IMR-90 (cell line): ENCODE results near the gene SPDYC. TPM values are rescaled to one million over a fixed set of nuclear protein-coding genes. Genes with fewer than 3 reads are reported as not detected.
A peak's percentile ranks its signal among the peaks of the same experiment; 100 is the strongest.

Source experiments
- ATAC-seq: fragments of 200-7000 bp; cut with Tn5 transposase; 2 replicates; pipeline ENCODE4 v1.9.1; 2020; ENCODE audit warnings: low read depth, mild to moderate bottlenecking, moderate library complexity
- BruUV-seq: library from RNA; stranded (reverse); fragments of 400-500 nt; replicated peaks from 2 replicates; lab custom pipeline; 2021; lab: Mats Ljungman, UMichigan
- CTCF ChIA-PET: fragments of 300-600 bp; formaldehyde crosslinking; extraction: SDS; loops from one replicate; lab custom pipeline; 2021; ENCODE audit warnings: antibody characterized with exemption; lab: Yijun Ruan, JAX
- POLR2A ChIA-PET: fragments of 300-600 bp; sonication (Branson Sonifier 250); formaldehyde crosslinking; loops from one replicate; lab custom pipeline; 2022; ENCODE audit warnings: antibody characterized with exemption; ENCODE audit not compliant: unreplicated experiment; lab: Charles Lee
- DNase-seq: peaks from one replicate; pipeline ENCODE4 v3.0.0; 2013
- H2AFZ ChIP-seq: replicated peaks from 2 replicates; pipeline ENCODE3; 2013; ENCODE audit warnings: low read length, mild to moderate bottlenecking; ENCODE audit not compliant: poor library complexity
- H2AK5ac ChIP-seq: 2 replicates; pipeline ENCODE4 v1.6.1; 2013; ENCODE audit warnings: low read depth, low read length, inconsistent platforms
- H2AK9ac ChIP-seq: replicated peaks from 2 replicates; pipeline ENCODE3; 2013; ENCODE audit warnings: mild to moderate bottlenecking, low read depth, low read length, moderate library complexity; ENCODE audit not compliant: poor library complexity
- H2BK120ac ChIP-seq: 2 replicates; pipeline ENCODE4 v1.6.1; 2013; ENCODE audit warnings: low read depth, low read length, inconsistent platforms
- H2BK15ac ChIP-seq: 3 replicates; pipeline ENCODE4 v1.6.1; 2013; ENCODE audit warnings: low read depth, low read length, inconsistent platforms
- H2BK20ac ChIP-seq: 2 replicates; pipeline ENCODE4 v1.6.1; 2013; ENCODE audit warnings: low read depth, mild to moderate bottlenecking, inconsistent platforms, low read length, moderate library complexity
- H2BK5ac ChIP-seq: 2 replicates; pipeline ENCODE4 v1.6.1; 2013; ENCODE audit warnings: mild to moderate bottlenecking, low read depth, low read length, inconsistent platforms; ENCODE audit not compliant: poor library complexity, severe bottlenecking
- H3K14ac ChIP-seq: replicated peaks from 2 replicates; pipeline ENCODE4 v1.6.1; 2013; ENCODE audit warnings: low read depth, low read length, inconsistent platforms
- H3K18ac ChIP-seq: 2 replicates; pipeline ENCODE4 v1.6.1; 2013; ENCODE audit warnings: low read depth, low read length, control low read depth
- H3K23ac ChIP-seq: 2 replicates; pipeline ENCODE4 v1.6.1; 2013; ENCODE audit warnings: low read depth, low read length, inconsistent platforms
- H3K27ac ChIP-seq: 2 replicates; pipeline ENCODE4 v1.5.1; 2013; ENCODE audit warnings: mild to moderate bottlenecking, control low read depth, low read length; ENCODE audit not compliant: insufficient read depth
- H3K27me3 ChIP-seq: 2 replicates; pipeline ENCODE4 v1.6.1; 2013; ENCODE audit warnings: low read length; ENCODE audit not compliant: control insufficient read depth, insufficient read depth
- H3K36me3 ChIP-seq: 2 replicates; pipeline ENCODE4 v1.6.1; 2013; ENCODE audit warnings: low read length, mixed read lengths; ENCODE audit not compliant: control insufficient read depth, insufficient read depth
- H3K4ac ChIP-seq: 2 replicates; pipeline ENCODE4 v1.6.1; 2013; ENCODE audit warnings: low read depth, low read length, inconsistent platforms
- H3K4me1 ChIP-seq: 2 replicates; pipeline ENCODE4 v1.6.1; 2013; ENCODE audit warnings: low read length, mixed read lengths; ENCODE audit not compliant: control insufficient read depth, insufficient read depth
- H3K4me2 ChIP-seq: 2 replicates; pipeline ENCODE4 v1.6.1; 2013; ENCODE audit warnings: low read depth, mild to moderate bottlenecking, control low read depth, low read length, moderate library complexity
- H3K4me3 ChIP-seq: 2 replicates; pipeline ENCODE4 v1.5.1; 2013; ENCODE audit warnings: low read depth, mild to moderate bottlenecking, control low read depth, low read length, moderate library complexity; ENCODE audit not compliant: insufficient read depth
- H3K56ac ChIP-seq: 2 replicates; pipeline ENCODE4 v1.6.1; 2013; ENCODE audit warnings: low read length, inconsistent platforms; ENCODE audit not compliant: insufficient read depth; ENCODE audit errors: extremely low read depth
- H3K79me1 ChIP-seq, 2 experiments: 2 replicates each; pipeline ENCODE4 v1.6.1; 2013; ENCODE audit warnings: low read length in 2 of 2, inconsistent platforms in 1 of 2, low read depth in 1 of 2
- H3K9ac ChIP-seq: 2 replicates; pipeline ENCODE4 v1.6.1; 2013; ENCODE audit warnings: low read depth, low read length, control low read depth
- H3K9me1 ChIP-seq: 2 replicates; pipeline ENCODE4 v1.6.1; 2013; ENCODE audit warnings: low read length, inconsistent platforms; ENCODE audit not compliant: insufficient read depth
- H3K9me3 ChIP-seq: 2 replicates; pipeline ENCODE4 v1.6.1; 2013; ENCODE audit warnings: low read length; ENCODE audit not compliant: control insufficient read depth, insufficient read depth
- H4K20me1 ChIP-seq: 2 replicates; pipeline ENCODE4 v1.6.1; 2013; ENCODE audit warnings: low read length, inconsistent platforms; ENCODE audit not compliant: insufficient read depth
- H4K5ac ChIP-seq: 2 replicates; pipeline ENCODE4 v1.6.1; 2013; ENCODE audit warnings: mild to moderate bottlenecking, low read depth, low read length, control low read depth
- H4K8ac ChIP-seq, 2 experiments: 2 replicates each; pipeline ENCODE4 v1.6.1; 2013; ENCODE audit warnings: low read depth in 2 of 2, low read length in 2 of 2, control low read depth in 1 of 2, inconsistent platforms in 1 of 2
- H4K91ac ChIP-seq: 2 replicates; pipeline ENCODE4 v1.6.1; 2013; ENCODE audit warnings: low read depth, low read length, inconsistent platforms; ENCODE audit not compliant: insufficient read depth
- BHLHE40 ChIP-seq: fragments of 150-350 bp; IDR thresholded peaks from 2 replicates; pipeline ENCODE4 v1.6.1; 2016; ENCODE audit warnings: mild to moderate bottlenecking, low read depth, low read length
- CEBPB ChIP-seq: IDR thresholded peaks from 2 replicates; pipeline ENCODE4 v1.6.1; 2012; ENCODE audit warnings: low read depth, low read length, improper control_type of control experiment
- FOS ChIP-seq: fragments of 150-350 bp; IDR thresholded peaks from 2 replicates; pipeline ENCODE4 v1.6.1; 2016; ENCODE audit warnings: low read depth, low read length
- MAFK ChIP-seq: IDR thresholded peaks from 2 replicates; pipeline ENCODE4 v1.6.1; 2012; ENCODE audit warnings: low read depth, low read length, improper control_type of control experiment
- MAZ ChIP-seq: IDR thresholded peaks from 2 replicates; pipeline ENCODE4 v1.6.1; 2012; ENCODE audit warnings: low read depth, mild to moderate bottlenecking, low read length, improper control_type of control experiment, moderate library complexity, borderline replicate concordance
- MXI1 ChIP-seq: IDR thresholded peaks from 2 replicates; pipeline ENCODE4 v1.6.1; 2012; ENCODE audit warnings: low read depth, mild to moderate bottlenecking, low read length, moderate library complexity, borderline replicate concordance
- NFE2L2 ChIP-seq: fragments of 150-350 bp; IDR thresholded peaks from 2 replicates; pipeline ENCODE4 v1.6.1; 2016; ENCODE audit warnings: low read depth, mild to moderate bottlenecking, low read length
- POLR2A ChIP-seq: IDR thresholded peaks from 2 replicates; pipeline ENCODE4 v1.6.1; 2012; ENCODE audit warnings: mild to moderate bottlenecking, low read depth, low read length
- RCOR1 ChIP-seq: IDR thresholded peaks from 2 replicates; pipeline ENCODE4 v1.6.1; 2012; ENCODE audit warnings: mild to moderate bottlenecking, low read length, improper control_type of control experiment; ENCODE audit not compliant: insufficient replicate concordance
- SMC3 ChIP-seq: fragments of 150-350 bp; IDR thresholded peaks from 2 replicates; pipeline ENCODE4 v1.6.1; 2016; ENCODE audit warnings: low read depth, mild to moderate bottlenecking, antibody characterized with exemption, low read length, moderate library complexity
- WGBS, 2 experiments: methylation state at CpG; one replicate each; pipeline versions ENCODE4 v1.1.5 to v1.1.7; 2013; ENCODE audit warnings: missing lambda C conversion rate in 2 of 2; ENCODE audit not compliant: insufficient read length in 1 of 2; ENCODE audit errors: extremely low coverage in 2 of 2; 5-methylcytosine and 5-hydroxymethylcytosine counted together
- dilution Hi-C: fragments of 300-500 bp; cut with HindIII; formaldehyde crosslinking; loops from one replicate; pipeline ENCODE4 v1.14.3; 2018; ENCODE audit warnings: low sequenced_read_pairs; ENCODE audit not compliant: unreplicated experiment
- in situ Hi-C: fragments of 300-500 bp; cut with MboI; formaldehyde crosslinking; loops from 3 replicates; pipeline ENCODE4 v1.14.3; 2019; ENCODE audit warnings: low sequenced_read_pairs, inconsistent platforms, mixed read lengths
- intact Hi-C: fragments of 100-400 bp; cut with micrococcal nuclease; formaldehyde crosslinking; loops from 2 replicates; pipeline ENCODE4 v1.10.0; 2022
- polyA plus RNA-seq, 3 experiments: library from polyadenylated mRNA; depleted of rRNA; stranded (reverse); fragments of >200 nt; gene quantifications; 2 replicates each; pipeline ENCODE4 v1.2.3, GENCODE V29; 2012; ENCODE audit warnings: low replicate concordance in 1 of 3
- total RNA-seq: library from RNA; depleted of rRNA; stranded (reverse); fragments of >200 nt; gene quantifications from 2 replicates; pipeline ENCODE4 v1.2.3, GENCODE V29; 2012
- TF ChIP-seq, protein P1 (sequence below): fragments of 150-350 bp; IDR thresholded peaks from 2 replicates; pipeline ENCODE4 v1.6.1; 2017; ENCODE audit warnings: mild to moderate bottlenecking, antibody characterized with exemption, low read length, low read depth
- TF ChIP-seq, protein P2 (sequence below): fragments of 150-350 bp; IDR thresholded peaks from 2 replicates; pipeline ENCODE4 v1.6.1; 2016; ENCODE audit warnings: low read depth, mild to moderate bottlenecking, low read length, moderate library complexity, borderline replicate concordance
- TF ChIP-seq, protein P3 (sequence below): conservative IDR thresholded peaks from 2 replicates; pipeline ENCODE4 v1.5.1; 2012; ENCODE audit warnings: mild to moderate bottlenecking, low read depth, low read length, improper control_type of control experiment

SPDYC gene
- total and polyA plus RNA-seq, 2 of the 4 experiments (the other 2 are of a cell fraction) = not detected

DNA sequence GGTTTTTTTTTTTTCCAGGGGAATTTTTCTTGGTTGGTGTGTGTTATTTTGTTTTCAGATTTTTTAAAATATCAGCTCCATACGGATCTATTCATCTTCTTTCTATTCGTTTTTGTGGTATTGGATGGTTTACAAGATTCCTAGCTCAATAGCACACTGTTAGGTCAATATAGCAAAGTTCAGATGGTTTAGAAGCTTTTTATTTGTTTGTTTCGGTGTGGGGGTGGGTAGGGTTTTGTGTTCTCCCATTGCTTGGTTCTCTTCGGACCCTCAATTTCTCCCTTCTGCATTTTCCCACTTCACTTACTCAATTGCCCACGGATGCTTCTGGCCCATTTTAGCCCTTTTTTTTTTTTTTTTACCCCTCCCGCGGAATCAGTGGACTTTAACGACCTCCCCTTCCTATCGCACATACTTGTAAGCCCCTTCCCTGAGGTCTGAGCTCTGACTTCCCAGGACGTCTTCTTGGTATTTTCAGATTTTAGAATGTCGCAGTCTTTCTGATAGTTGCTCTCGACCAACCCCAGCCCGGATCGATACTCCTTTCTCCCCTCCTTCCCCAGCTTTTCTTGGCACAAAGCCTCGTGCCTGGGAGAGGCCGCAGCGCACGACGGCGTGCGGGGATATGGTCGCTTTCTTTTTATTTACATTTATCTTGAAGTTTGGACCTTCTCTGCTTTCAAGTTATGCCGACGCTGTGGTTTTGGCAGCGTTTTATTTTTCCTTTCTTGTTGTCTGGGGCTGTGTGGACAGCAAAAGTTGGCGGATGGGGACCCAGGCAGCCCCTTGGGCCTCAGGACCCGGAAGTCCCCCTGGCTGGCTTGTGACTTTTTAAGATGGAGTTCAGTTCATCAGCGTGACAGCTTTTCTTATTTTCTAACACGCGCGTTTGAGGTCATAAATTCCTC, 4.4 kb upstream of the SPDYC start:
- 9% methylated on average over 6 of the region's 31 CpGs; no CpG with 5 or more reads in 1 of the 2 experiments for WGBS, 2 experiments
- Histone ChIP-seq H4K91ac (peak overlapping the region; percentile 25; the same call in 1 of the 2 replicates), H3K18ac (peak overlapping the region; percentile 11; the same call in 1 of the 2 replicates), H2BK20ac (peak overlapping the region; percentile 34), H3K27me3 (no peaks in the 10 kb centered on the region), H2BK15ac (no peak overlapping the region; the same call in 2 of the 3 replicates), H3K23ac (peak overlapping the region; percentile 44; the same call in 1 of the 2 replicates), H3K4ac (peak overlapping the region; percentile 78), H2BK120ac (peak overlapping the region; percentile 35; the same call in 1 of the 2 replicates), H2AK9ac (no peak overlapping the region), H3K79me1 (no peaks in the 10 kb centered on the region), H3K56ac (no peak overlapping the region; the same call in 1 of the 2 replicates), H3K4me1 (peaks cover 10% of the 10 kb centered on the region), H4K5ac (peak overlapping the region; percentile 98), H4K8ac (peak overlapping the region; percentile 91 to 93), H3K9me3 (no peaks in the 10 kb centered on the region), H3K36me3 (no peaks in the 10 kb centered on the region), H2AK5ac (no peak overlapping the region), H4K20me1 (no peaks in the 10 kb centered on the region), H2AFZ (peak overlapping the region; percentile 95), H3K14ac (peak overlapping the region; percentile 77), H3K9ac (peak overlapping the region; percentile 53), H2BK5ac (no peak overlapping the region), H3K9me1 (peaks cover 10% of the 10 kb centered on the region; the same call in 1 of the 2 replicates), H3K4me3 (no peak overlapping the region), H3K27ac (no peak overlapping the region), H3K4me2 (peak overlapping the region; percentile 75)
- no peak for DNase-seq
- no peak; the same call in 1 of the 2 replicates for ATAC-seq
- in situ Hi-C loops (no loop called here), intact Hi-C loops (no loop called here), dilution Hi-C loops (no loop called here)
- CTCF ChIA-PET = interaction anchor here (1.0 kb wide), 1 partner anchor 13 kb away, joined by 3 read pairs; no protein-coding TSS in a partner anchor
- BruUV-seq = no TSS peak
- POLR2A ChIA-PET = no interaction called here
- TF ChIP-seq, protein P1, sequence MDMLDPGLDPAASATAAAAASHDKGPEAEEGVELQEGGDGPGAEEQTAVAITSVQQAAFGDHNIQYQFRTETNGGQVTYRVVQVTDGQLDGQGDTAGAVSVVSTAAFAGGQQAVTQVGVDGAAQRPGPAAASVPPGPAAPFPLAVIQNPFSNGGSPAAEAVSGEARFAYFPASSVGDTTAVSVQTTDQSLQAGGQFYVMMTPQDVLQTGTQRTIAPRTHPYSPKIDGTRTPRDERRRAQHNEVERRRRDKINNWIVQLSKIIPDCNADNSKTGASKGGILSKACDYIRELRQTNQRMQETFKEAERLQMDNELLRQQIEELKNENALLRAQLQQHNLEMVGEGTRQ = no peak
- no peak for TF ChIP-seq BHLHE40
- no peak for TF ChIP-seq NFE2L2
- TF ChIP-seq, protein P2, sequence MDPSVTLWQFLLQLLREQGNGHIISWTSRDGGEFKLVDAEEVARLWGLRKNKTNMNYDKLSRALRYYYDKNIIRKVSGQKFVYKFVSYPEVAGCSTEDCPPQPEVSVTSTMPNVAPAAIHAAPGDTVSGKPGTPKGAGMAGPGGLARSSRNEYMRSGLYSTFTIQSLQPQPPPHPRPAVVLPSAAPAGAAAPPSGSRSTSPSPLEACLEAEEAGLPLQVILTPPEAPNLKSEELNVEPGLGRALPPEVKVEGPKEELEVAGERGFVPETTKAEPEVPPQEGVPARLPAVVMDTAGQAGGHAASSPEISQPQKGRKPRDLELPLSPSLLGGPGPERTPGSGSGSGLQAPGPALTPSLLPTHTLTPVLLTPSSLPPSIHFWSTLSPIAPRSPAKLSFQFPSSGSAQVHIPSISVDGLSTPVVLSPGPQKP = no peak
- TF ChIP-seq, protein P3, sequence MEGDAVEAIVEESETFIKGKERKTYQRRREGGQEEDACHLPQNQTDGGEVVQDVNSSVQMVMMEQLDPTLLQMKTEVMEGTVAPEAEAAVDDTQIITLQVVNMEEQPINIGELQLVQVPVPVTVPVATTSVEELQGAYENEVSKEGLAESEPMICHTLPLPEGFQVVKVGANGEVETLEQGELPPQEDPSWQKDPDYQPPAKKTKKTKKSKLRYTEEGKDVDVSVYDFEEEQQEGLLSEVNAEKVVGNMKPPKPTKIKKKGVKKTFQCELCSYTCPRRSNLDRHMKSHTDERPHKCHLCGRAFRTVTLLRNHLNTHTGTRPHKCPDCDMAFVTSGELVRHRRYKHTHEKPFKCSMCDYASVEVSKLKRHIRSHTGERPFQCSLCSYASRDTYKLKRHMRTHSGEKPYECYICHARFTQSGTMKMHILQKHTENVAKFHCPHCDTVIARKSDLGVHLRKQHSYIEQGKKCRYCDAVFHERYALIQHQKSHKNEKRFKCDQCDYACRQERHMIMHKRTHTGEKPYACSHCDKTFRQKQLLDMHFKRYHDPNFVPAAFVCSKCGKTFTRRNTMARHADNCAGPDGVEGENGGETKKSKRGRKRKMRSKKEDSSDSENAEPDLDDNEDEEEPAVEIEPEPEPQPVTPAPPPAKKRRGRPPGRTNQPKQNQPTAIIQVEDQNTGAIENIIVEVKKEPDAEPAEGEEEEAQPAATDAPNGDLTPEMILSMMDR = no peak
- TF ChIP-seq FOS = no peak
- no peak for TF ChIP-seq SMC3
- TF ChIP-seq MAZ = no peak
- no peak for TF ChIP-seq MXI1
- no peak for TF ChIP-seq RCOR1
- TF ChIP-seq CEBPB = no peak
- no peak for TF ChIP-seq MAFK
- no peak for TF ChIP-seq POLR2A
